Right hindlimb (tissue), 1 donor: ENCODE data around the gene SP110.
"Not testable (repeated sequence)": the region's sequence is repeated elsewhere in the genome, so short reads cannot be mapped to it uniquely, and the experiment has no call there.

Experiments used
- DNase-seq: peaks from one replicate; pipeline ENCODE4 v3.0.0-alpha.2; 2018

The SP110 gene

GRCh38 chr2:230222829-230223228, 3.0 kb upstream of the SP110 start:
- not testable (repeated sequence) for DNase-seq

GRCh38 chr2:230221493-230221892, 1.7 kb upstream of the SP110 start:
- no peak for DNase-seq

GRCh38 chr2:230220347-230220969, 674 bp upstream of the SP110 start:
- no peak for DNase-seq

GRCh38 chr2:230218421-230218820, 1.4 kb downstream of the SP110 start:
- no peak for DNase-seq

- no peak for DNase-seq
These were observed 2.4 kb downstream of the SP110 start for GRCh38 chr2:230217424-230217823.

- no peak for DNase-seq
These were observed 3.3 kb downstream of the SP110 start for GRCh38 chr2:230216489-230216888.

GRCh38 chr2:230209422-230210051, 10.2 kb downstream of the SP110 start:
- DNase-seq: no peak

- DNase-seq: no peak
These were observed 11.2 kb downstream of the SP110 start for GRCh38 chr2:230208576-230208975.

- DNase-seq: no peak
These were observed 14.1 kb downstream of the SP110 start for GRCh38 chr2:230205721-230206120.

GRCh38 chr2:230205034-230205433, 14.8 kb downstream of the SP110 start:
- DNase-seq: no peak

- no peak for DNase-seq
These were observed 16.6 kb downstream of the SP110 start for GRCh38 chr2:230203110-230203676.

GRCh38 chr2:230202430-230203109, 17.2 kb downstream of the SP110 start:
- no peak for DNase-seq

- no peak for DNase-seq
These were observed 34.8 kb downstream of the SP110 start for GRCh38 chr2:230184727-230185578.

- no peak for DNase-seq
These were observed 38.6 kb downstream of the SP110 start for GRCh38 chr2:230181195-230181594.

- DNase-seq: no peak
These were observed 39.9 kb downstream of the SP110 start for GRCh38 chr2:230179907-230180306.

GRCh38 chr2:230178546-230179485, 41.0 kb downstream of the SP110 start:
- no peak for DNase-seq

- DNase-seq: no peak
These were observed 42.8 kb downstream of the SP110 start for GRCh38 chr2:230176996-230177395.

- DNase-seq: no peak
These were observed 45.3 kb downstream of the SP110 start for GRCh38 chr2:230174466-230174865.

- no peak for DNase-seq
These were observed 46.9 kb downstream of the SP110 start for GRCh38 chr2:230172852-230173251.

GRCh38 chr2:230172156-230172555, 47.6 kb downstream of the SP110 start:
- DNase-seq: no peak

- no peak for DNase-seq
These were observed 49.3 kb downstream of the SP110 start for GRCh38 chr2:230170532-230170931.
